ENCODE data around the gene CLCN1.

CLCN1 gene

GRCh38 chr7:143334244-143334643, 18.3 kb downstream of the CLCN1 start:
- DNase-seq (ENCODE audit: low spot score), result no peak

GRCh38 chr7:143337216-143337615, 21.3 kb downstream of the CLCN1 start:
- no peak for DNase-seq (ENCODE audit: low spot score)

- no peak for DNase-seq (ENCODE audit: low spot score)
These were observed 25.9 kb downstream of the CLCN1 start for GRCh38 chr7:143341842-143342241.

GRCh38 chr7:143343596-143343995, 27.7 kb downstream of the CLCN1 start:
- DNase-seq (ENCODE audit: low spot score), result no peak

- DNase-seq (ENCODE audit: low spot score), result peak; percentile 27
These were observed 29.6 kb downstream of the CLCN1 start for GRCh38 chr7:143345428-143345900.

GRCh38 chr7:143346018-143346417, 30.1 kb downstream of the CLCN1 start:
- no peak for DNase-seq (ENCODE audit: low spot score)

- no peak for DNase-seq (ENCODE audit: low spot score)
These were observed 32.0 kb downstream of the CLCN1 start for GRCh38 chr7:143347950-143348349.

- DNase-seq (ENCODE audit: low spot score), result peak; percentile 29
These were observed 35.1 kb downstream of the CLCN1 start for GRCh38 chr7:143351060-143351459.

- no peak for DNase-seq (ENCODE audit: low spot score)
These were observed 35.7 kb downstream of the CLCN1 start for GRCh38 chr7:143351574-143351973.

- DNase-seq (ENCODE audit: low spot score), result no peak
These were observed 36.7 kb downstream of the CLCN1 start for GRCh38 chr7:143352531-143353002.

GRCh38 chr7:143354376-143354775, 38.5 kb downstream of the CLCN1 start:
- no peak for DNase-seq (ENCODE audit: low spot score)

- DNase-seq (ENCODE audit: low spot score), result no peak
These were observed 39.1 kb downstream of the CLCN1 start for GRCh38 chr7:143354965-143355364.

- no peak for DNase-seq (ENCODE audit: low spot score)
These were observed 39.8 kb downstream of the CLCN1 start for GRCh38 chr7:143355450-143356385.

- DNase-seq (ENCODE audit: low spot score), result no peak
These were observed 40.6 kb downstream of the CLCN1 start for GRCh38 chr7:143356414-143357050.

GRCh38 chr7:143358626-143359025, 42.7 kb downstream of the CLCN1 start:
- DNase-seq (ENCODE audit: low spot score), result no peak

- no peak for DNase-seq (ENCODE audit: low spot score)
These were observed 44.0 kb downstream of the CLCN1 start for GRCh38 chr7:143359771-143360353.

GRCh38 chr7:143360788-143361551, 45.1 kb downstream of the CLCN1 start:
- no peak for DNase-seq (ENCODE audit: low spot score)

- peak; percentile 40 for DNase-seq (ENCODE audit: low spot score)
These were observed 45.7 kb downstream of the CLCN1 start for GRCh38 chr7:143361552-143362130.

- peak; percentile 76 for DNase-seq (ENCODE audit: low spot score)
These were observed 46.5 kb downstream of the CLCN1 start, which contains the start of gene FAM131B for GRCh38 chr7:143362131-143363015. Gene FAM131B (minus strand): TSS chr7:143362713. CDS start chr7:143362603, 110 bp downstream.

Measured in GM03348 (cell line).